SKM-1 treated with dmso at 0.1 percent for 144 hours (cell line): ENCODE results near the gene PCBP3.

Source experiments
- DNase-seq: peaks from one replicate; lab custom pipeline; 2025; ENCODE audit not compliant: unreplicated experiment; lab: John Stamatoyannopoulos, UW

Gene PCBP3

DNA sequence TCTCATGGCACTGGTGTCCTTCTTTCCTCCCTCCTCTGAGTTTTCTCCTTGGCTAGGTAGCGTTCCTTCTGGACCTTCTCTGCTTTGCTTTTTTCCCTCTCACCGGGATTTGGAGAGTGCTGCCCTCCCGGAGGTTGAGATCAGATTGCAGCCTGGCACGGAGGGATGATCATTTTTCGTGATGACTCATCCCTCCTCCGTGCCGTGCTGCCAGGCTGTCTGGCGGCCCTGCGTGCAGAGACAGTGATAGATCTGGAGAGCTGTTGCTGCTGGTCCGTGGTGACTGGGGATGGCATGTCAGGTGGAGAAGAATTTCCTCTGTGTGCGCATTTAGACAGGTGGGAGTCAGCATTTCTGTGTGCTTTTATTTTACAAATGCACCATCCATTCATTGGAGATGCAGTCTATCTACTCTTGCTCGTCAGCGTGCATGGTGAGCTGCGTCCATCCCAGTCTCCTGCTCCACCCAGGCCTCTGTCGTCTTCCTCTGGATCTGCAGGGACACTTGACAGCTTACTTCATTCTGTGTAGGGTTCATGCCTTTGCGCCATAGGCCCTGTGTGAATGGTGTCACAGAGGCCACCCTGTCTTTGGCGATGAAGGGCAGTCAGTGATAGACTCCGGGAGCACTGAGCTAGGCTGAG is 104.4 kb downstream of the PCBP3 start:
- DNase-seq = no peak

DNA sequence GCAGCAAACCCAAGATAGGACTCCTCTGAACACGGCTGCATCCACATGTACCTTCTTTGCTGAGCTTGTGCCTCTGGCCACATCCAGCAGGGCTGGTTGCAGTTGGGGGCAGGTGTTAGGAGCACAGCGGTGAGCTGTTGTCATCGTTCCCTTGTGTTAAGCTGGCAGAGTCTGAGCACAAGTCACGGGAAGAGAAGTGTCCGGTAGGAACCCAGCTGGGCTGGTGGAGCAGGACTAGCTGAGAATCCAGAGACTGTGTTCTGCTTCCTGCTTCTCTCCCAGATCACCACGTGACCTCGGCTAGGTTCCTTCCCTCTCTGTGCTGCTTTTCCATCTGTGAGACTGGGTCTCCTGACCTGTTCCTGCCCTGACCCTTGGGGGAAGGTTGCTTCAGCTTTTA is 105.1 kb downstream of the PCBP3 start:
- no peak for DNase-seq

DNA sequence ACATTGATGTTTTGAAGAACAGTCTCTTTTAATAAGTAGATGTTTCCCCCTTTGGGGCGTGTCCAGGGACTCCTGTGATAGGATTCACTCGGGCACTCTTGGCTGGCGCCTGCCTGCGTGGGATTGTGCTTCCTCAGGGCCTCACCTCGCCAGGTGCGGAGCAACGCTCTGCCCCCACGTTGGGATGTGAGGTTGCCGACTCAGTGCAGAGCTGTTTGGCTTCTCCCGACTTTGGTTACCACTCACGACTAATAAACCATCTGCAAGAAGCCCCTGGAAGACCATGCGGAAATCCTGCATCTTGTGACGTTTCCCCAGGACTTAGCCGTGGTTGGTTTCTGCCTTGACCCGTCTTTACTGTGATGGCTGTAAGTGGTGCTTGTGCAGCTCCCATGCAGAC is 106.4 kb downstream of the PCBP3 start:
- DNase-seq = no peak

DNA sequence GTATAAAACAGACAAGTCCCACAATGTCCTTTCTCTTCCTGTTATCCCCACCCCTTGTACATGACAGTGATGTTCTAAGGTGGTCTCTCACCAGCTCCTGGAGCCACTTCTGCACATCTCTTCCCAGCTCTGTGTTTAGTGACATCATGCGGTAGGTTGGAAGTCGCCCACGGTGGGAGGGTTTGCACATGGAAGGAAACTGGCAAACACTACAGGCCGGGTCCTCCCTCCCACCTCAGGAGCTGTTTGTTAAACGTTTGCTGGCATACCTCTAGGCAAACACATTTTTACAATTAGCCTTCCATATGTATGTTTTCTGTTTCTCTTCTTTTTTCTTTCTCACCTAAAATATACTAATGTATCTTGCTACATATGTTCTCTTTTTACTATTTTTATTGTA is 107.4 kb downstream of the PCBP3 start:
- DNase-seq = no peak

DNA sequence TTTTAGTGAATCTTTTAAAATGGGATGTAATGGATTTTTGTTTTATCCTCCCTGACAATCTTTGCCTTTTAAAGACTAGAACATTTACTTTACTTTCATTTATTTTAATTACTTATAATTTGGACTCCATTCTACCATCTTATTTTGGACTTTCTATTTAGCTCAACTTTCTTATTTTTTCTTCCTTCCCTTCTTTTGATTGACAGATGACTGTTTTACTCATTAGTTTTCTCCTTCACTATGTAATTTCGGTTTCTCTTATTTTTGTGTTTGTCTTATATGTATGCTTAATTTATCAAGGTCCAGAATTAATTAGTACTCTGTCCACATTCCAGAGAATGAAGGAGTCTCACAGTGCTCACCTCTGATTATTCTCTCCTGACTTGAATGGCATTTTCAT is 109.9 kb downstream of the PCBP3 start:
- DNase-seq = no peak

DNA sequence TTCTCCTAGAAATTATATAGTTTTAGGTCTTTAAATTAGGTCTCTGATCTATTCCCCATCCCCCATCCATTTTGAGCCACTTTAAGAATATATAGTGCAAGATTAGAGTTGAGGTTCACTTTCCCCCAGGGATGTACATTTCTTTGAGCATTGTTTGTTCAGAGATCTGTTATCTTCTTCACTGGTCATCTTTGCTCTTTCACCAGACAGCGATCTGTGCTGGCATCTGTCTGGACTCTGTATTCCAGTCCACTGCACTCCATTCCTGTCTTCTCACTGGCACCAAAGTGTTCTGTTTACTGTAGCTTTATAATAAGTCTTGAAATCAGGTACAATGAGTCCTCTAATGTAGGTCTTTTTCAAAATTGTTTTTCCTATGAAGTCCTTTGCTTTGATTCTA is 112.5 kb downstream of the PCBP3 start:
- DNase-seq = no peak

DNA sequence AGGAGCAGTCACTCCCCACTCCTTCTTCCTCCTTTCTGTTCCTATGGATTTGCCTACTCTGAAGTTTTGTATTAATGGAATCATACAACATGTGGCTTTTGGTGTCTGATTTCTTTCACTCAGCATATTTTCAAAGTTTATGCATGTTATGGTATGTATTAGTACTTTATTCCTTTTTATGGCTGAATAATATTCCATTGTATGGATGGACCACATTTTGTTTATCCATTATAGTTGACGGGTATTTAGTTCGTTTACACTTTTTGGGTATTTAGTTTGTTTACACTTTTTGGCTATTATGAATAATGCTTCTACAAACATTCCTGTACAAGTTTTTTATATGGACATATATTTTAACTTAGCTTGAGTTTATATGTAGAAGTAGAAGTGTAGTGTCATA is 113.1 kb downstream of the PCBP3 start:
- DNase-seq = no peak

DNA sequence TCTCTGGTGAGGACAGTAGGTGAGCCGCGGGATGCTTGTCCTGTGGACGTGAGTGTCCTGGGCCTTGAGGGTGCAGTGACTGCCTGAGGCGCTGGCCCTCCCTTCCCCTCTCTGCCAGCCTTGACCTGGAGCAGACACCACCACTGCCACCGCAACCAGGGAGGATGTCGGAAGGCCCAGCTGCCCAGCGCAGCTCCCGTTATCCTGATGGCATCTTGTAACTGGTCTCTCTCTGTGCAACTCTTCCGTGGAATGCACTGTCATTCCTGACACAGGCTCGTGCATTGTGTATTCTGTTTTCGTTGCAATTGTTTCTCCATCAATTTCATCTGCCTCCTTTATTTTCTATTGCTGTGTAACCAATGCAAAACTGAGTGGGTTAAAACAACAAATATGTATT is 118.2 kb downstream of the PCBP3 start:
- DNase-seq = no peak

DNA sequence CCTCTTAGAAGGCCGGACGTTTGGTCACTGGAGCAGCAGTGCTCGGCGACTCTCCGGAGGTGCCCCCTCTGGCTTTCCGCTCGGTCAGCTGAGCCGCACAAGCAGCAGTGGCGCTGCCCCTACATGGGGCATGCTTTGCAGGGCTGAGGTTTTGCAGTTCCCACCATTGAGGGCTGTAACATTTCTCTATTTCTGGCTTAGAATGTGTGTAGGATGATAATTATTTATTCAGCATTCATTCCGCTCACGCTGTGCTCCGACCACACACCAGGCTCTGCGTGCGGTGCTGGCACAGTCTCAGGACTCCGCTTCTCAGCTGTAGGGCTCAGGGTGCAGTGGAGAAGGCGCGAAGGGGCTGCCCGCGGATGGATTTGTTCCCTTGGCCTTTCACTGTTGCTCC is 119.5 kb downstream of the PCBP3 start:
- DNase-seq = no peak

DNA sequence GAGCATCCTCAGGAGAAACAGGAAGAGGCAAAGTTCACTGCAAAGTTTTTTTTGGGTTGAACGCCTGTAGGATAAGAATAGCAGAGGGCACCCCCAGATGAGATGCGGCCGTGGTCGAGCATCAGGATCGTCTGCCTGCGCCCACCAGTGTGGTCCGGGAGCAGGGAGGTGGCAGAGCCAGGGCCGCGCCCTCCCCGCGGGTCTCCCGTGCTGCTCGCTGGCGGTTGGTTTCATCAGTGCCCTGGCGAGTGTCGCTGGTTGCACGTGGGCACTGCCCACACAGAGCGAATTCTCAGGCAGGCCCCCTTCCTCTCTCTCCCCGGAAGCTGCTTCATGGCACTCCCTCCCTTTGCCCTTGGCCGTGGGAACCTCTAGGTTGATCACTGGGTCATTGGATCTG is 120.0 kb downstream of the PCBP3 start:
- DNase-seq = no peak

DNA sequence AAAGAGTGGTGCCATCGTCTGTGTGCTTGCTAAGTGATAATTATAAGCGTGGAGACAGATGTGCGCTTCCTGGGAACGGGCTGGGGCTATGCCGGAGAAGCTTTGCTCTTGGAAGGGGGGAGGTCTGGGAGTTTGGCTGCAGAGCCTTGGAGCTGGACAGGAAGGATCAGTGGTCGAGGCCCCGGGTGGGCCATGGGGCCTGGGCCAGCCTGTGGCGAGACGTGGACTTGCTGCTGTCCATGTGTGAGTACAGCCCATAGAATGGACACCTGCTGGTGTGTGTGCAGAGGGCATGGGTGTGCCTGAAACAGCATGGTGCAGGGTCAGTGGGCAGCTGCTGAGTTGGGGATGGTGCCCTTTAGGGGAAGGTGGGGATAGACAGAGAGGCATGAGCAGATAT is 121.3 kb downstream of the PCBP3 start:
- DNase-seq = no peak

DNA sequence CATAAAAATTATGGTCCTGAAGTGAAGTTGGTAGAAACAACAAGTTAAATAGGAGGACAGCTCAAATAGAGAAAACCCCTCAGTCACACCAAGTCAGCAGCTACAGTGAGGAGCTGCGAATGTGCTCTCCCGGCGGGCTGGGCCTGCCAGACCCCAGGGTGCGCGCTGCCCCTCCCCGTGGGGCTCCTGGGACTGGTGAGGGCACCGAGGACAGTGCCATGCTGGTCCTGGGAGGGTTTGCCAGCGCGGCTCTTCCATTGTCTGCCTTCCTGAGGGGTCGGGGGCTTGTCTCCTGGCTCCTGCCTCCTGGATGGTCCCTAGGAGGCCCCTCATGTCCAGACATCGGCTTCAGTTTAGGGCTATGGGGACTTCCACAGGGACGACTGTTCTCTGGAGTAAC is 121.8 kb downstream of the PCBP3 start:
- DNase-seq = no peak

DNA sequence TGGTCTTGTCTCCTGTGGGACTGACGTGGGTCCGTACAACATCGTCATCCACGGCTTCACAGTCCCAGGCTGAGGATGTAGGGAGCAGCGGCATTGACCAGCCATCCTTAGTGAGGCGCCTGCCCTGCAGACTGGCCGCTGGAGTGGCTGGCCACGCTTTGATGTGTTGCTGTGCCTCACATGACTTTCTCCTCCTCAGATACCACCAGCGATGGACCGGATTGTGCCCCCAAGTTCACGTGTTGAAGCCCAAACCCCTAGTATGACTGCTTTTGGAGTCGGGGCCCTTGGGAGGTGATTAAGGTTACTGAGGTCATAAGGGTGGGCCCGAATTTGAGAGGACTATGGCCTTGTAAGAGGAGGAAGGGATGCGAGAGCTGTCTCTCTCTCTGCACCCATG is 122.5 kb downstream of the PCBP3 start:
- no peak for DNase-seq

DNA sequence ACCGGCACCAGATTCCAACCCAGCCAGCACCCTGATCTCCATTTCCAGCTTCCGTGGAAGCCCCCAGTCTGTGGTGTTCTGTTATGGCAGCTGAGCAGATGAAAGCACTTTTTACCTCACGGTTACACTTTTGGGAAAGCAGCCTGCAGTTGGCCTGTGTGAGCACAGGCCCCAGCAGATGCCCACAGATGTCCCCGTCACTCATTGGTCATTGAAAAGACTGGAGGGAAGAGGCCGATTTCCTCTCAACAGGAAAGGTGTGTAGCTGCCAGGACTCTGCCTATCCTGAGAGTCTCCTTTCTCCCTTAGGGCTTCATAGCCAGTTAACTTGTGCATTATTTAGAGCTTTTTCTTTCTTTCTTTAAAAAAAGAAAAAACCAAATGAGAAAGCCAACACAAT is 123.0 kb downstream of the PCBP3 start:
- no peak for DNase-seq

DNA sequence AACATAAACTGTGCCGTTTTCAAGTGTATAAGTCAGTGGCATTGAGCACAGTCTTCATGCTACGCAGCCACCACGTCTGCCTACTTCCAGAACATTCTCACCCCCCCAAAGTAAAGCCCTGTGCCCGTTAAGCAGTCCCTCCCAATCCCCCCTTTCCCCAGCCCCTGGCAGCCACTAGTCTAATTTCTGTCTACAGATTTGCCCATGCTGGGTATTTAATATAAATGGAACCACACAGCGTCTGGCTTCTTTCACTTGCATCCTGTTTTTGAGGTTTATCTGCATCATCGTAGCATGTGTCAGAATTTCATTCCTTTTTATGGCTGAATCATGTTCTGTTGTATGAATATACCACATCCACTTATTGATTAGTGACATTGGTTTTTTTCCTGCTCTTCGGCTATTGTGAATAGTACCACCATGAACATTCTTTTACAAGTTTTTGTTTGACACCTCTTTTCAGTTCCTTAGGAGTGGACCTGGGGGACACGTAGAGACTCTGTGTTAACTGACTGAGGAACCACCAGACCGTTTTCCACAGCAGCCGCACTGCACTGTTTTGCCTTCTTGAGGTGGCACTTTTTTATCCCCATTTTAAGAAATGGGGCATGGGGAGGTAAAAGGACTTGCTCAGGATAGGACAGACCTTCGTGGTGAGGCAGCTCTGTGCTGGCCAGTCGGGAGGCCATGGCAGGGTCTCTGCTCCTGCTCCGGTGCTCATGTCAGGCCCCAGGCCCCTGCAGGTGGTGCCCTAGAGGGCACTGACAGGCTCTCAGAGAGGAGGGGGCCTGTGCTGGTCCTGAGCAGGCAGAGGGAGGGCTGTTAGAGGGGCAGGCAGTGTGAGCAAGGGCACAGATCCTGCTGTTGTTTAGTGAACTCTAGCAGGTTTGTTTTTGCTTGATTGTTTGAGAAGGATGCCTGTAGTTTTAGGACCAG is 123.8 kb downstream of the PCBP3 start:
- no peak for DNase-seq

DNA sequence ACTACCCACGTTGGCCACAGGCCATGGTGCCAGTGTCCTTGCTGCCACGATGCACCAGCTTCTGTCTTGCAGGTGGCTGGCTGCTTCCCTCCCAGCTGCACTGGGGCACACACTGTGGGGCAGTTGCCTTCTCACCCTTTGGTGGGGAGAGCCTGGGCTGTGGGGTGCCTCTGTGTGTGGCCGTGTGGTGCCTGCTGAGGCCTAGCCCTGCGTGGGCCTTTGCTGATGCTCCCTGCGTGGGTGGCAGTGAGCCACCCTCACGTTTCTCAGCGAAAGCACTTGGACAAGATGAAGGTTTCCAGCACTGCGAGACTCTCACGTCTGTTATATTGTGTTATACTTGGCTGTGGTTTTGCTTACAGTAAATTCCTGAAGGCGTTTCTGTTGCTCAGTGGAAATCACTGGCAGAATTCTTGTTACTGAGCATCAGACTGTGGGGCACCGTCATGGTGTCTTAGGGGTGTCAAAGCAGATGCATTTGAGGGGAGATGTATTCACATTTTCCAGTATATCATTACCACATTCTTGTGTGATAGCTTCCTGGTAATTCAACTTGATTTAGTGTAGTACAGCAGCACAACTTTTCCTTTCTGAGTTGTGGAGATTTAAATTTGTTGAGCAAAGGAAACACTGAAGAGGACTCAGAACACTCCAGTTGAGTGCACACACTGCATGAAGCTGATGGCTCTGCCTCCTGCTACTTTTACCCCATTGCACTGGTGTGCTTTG is 124.7 kb downstream of the PCBP3 start:
- no peak for DNase-seq

DNA sequence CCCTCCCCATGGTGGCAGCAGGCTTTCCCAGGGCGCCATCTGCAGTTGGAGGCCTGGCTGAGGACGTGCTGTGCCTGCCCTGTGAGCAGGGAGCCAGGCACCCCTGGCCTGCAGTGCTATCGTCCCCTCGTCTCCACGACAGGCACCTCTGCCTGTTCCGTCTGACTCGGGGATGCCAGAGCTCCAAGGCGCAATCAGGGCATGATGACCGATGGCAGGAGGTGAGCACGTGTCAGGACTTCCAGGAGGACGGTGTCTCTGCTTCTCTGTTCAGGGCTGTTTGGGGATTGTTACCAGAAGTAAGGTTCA is 125.2 kb downstream of the PCBP3 start:
- DNase-seq = no peak

DNA sequence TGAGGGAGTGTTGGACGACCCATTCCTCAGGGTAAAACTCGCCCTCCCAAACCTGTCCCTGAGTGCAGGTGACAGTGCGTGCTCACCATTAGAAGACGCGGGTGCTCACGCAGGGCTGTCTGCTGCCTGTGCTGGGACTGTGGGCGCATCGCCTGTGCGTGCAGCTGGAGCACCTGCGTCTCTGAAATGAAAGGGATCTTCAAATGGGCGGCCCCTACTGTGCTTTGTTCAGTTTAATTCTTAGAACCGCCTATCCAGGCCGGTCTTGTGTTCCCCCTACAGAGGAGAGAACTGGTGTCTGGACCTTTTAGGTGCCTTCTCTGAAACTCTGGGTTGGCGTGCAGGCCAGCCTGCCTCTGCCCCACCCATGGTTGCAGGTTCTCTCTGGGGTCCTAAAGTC is 125.8 kb downstream of the PCBP3 start:
- no peak for DNase-seq

DNA sequence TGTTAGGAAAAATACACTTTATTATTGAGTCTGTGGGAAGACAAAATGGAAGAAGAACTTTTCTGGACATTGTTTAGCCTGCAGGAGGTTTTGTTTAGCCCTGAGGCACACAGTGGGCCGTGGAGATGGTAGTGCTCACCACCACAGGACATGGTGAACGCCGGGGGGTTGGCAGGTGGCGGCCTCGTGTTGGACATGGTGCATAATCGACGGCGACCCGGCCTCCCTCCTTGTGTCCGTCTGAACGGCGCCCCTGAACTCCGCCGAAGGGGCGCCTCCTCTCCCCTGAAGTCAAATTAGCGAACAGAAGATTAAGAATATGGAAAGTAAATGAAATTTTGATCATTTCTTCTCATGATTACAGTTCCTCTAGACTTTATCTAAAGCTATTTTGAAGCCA is 126.4 kb downstream of the PCBP3 start:
- no peak for DNase-seq

DNA sequence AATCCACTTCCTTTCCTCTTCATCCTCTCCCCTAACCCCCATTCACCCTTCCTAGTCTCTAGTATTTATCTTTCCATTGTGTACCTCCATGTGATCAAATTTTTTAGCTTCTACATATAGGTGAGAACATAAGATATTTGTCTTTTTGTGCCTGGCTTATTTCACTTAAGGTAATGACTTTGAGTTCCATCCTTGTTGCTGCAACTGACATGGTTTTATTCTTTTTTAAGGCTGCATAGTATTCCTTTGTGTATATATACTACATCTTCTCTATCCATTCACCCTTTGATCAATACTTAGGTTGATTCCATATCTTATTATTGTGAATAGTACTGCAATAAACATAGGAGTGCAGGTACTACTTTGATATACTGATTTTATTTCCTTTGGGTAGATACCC is 128.7 kb downstream of the PCBP3 start:
- no peak for DNase-seq

DNA sequence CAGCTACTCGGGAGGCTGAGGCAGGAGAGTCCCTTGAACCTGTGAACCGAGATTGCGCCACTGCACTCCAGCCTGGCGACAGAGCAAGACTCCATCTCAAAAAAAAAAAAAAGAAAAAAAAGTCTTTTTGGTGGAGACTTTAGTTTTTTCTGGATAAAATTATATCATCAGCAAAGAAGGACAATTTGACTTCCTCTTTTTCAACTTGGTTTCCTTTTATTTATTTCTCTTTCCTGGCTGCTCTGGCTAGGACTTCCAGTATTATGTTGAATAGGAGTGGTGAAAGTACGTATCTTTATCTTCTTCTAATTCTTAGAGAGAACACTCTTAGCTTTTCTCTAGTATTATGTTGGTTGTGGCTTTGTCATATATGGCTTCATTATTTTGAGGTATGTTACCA is 130.8 kb downstream of the PCBP3 start:
- DNase-seq = no peak

DNA sequence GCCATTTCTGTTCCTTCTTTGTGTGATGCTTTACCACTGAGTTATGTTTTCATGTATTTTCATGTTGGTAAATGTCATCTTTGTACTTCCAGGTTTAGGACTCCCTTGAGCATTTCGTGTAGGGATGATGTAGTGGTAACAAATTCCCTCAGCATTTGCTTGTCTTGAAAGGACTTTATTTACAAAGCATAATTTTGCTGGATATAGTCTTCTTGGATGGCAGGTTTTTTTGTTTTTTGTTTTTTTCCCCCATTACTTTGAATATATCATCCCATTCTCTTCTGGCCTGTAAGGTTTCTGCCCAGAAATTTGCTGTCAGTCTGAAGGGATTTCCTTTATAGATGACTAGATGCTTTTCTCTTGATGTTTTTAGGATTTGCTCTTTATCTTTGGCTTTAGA is 133.4 kb downstream of the PCBP3 start:
- no peak for DNase-seq
